HG02840 (cell line): ENCODE data around the gene ATP23.

Experiments
- ATAC-seq: cut with Tn5 transposase; IDR thresholded peaks from one replicate; pipeline ENCODE4 v1.9.1; 2021; ENCODE audit warnings: mild to moderate bottlenecking, moderate library complexity, moderate number of reproducible peaks; ENCODE audit not compliant: unreplicated experiment, low FRiP score

Gene ATP23

GRCh38 chr12:57965766-57966165, 24.4 kb downstream of the ATP23 start:
- no peak for ATAC-seq

GRCh38 chr12:57966536-57966935, 25.2 kb downstream of the ATP23 start:
- no peak for ATAC-seq

GRCh38 chr12:57983146-57983857, 41.9 kb downstream of the ATP23 start:
- no peak for ATAC-seq

DNA sequence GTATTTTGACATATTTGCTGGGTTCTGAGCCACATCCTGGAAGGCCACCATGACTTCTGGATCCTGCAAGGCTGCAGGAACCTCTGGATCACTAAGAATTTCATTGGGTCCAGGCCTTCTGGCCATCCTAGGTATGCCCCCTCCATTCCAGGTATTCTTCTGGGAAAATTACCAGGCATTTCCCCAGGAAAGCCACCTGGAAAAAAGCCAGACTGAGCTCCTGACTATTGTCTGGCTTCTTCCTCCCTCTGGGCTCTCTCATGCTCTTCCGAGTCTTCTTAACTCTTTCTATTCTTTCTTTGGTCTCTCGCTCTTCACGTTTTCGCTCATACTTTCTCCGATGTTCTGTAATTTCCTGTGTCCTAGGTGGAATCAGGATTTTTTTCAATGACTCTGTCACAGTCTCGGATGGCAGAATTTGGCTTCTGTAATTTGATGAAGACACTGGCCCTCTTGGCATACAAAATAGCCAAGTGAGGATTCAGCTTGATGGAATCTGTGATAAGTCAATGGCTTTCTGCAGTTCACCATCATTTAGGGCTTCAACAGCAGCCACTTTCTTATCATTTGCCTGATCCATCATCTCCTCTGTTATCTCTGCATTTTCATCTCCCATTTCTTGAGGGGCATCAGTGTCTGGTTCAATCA, 42.6 kb downstream of the ATP23 start:
- no peak for ATAC-seq

DNA sequence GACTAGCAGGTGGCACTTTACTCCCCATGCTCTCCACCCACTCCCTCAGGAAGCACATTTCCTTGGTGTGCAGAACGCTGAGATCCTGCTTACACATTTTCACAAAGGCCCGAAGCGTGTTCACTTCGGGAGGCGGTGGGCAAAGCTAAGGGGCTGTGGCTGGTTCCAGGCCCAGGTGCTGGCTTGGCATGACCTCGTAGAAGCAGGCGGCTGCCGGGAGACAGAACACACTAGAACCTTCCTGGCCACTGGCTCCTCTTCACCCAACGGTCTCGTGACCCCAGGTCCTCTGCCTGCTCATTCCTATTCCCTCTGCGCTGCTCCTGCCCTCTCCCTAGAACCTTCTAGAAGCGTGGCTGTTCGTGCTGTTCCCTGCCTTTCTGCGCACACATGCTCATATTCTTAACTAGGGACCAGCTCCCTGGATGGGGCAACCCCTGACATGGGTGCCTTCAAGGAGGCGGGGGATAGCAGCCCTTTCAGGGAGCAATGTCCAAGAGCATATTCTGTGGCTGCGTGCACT, 43.3 kb downstream of the ATP23 start:
- no peak for ATAC-seq

GRCh38 chr12:57985685-57986084, 44.3 kb downstream of the ATP23 start:
- no peak for ATAC-seq

GRCh38 chr12:57989838-57990237, 48.5 kb downstream of the ATP23 start:
- no peak for ATAC-seq

GRCh38 chr12:57990241-57990883, 49.0 kb downstream of the ATP23 start:
- no peak for ATAC-seq

- ATAC-seq: no peak
These were observed 50.6 kb downstream of the ATP23 start for GRCh38 chr12:57992001-57992400.

GRCh38 chr12:57993030-57993429, 51.7 kb downstream of the ATP23 start:
- ATAC-seq: no peak

DNA sequence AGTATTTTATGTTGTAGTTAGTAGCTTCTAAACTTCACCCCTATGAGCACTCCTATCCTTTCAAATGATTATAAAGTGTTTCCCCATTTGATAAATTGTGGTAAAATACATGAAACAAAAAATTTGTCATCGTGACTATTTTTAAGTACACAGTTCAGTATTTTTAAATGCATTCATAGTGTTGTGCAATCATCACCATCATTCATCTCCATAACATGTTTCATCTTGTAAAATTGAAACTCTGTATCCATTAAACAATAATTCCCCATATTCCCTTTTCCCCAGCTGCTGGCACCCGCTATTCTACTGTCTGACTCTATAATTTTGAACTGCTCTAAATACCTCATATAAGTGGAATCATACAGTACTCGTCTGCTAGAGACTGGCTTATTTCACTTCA, 52.5 kb downstream of the ATP23 start:
- no peak for ATAC-seq

DNA sequence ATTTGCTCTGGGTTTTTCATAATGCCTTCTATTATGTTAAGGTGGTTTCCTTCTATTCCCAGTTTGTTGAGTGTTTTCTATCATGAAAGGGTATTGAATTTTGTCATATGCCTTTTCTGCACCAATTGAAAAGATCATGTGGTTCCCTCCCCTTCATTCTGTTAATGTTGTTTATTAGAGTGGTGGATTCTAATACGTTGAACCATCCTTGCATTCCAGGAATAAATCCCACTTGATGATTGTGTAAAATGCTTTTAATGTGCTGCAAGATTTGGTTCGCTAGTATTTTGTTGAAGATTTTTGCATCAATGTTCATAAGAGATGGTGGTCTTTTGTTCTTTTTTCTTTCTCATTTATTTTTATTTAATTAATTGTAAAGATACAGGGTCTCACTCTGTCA, 55.2 kb downstream of the ATP23 start:
- ATAC-seq: no peak

DNA sequence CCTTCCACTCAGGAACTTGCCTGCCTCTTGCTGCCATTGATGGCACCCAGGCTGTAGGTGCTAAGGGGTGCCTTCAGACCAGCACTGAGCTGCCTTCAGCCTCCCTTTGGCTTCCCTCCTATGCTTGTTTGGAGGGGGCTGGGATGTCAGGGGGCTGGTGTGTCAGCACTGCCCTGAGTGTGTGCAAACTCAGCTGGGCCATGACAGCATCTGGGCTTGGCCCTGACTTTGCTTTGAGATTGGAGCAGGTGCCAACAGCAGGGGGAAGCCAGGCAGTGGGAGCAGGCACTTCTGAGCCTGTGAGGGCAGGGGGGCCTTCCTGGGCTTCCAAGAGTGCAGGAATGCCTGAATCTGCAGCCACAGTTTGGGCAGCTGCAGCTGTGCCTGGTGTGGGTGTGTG, 56.9 kb downstream of the ATP23 start:
- no peak for ATAC-seq

- ATAC-seq: no peak
These were observed 59.1 kb downstream of the ATP23 start for GRCh38 chr12:58000499-58000898.

- ATAC-seq: no peak
These were observed 66.5 kb downstream of the ATP23 start for GRCh38 chr12:58007875-58008274.

- no peak for ATAC-seq
These were observed 67.3 kb downstream of the ATP23 start for GRCh38 chr12:58008634-58009033.
